ENCODE data around the gene VSIG10L. TPM values are rescaled to one million over a fixed set of nuclear protein-coding genes. Genes with fewer than 3 reads are reported as not detected.

VSIG10L gene
- total RNA-seq, 4 donors from 2014 or later, result 0.60 to 2.2 (median 1.8) TPM

DNA sequence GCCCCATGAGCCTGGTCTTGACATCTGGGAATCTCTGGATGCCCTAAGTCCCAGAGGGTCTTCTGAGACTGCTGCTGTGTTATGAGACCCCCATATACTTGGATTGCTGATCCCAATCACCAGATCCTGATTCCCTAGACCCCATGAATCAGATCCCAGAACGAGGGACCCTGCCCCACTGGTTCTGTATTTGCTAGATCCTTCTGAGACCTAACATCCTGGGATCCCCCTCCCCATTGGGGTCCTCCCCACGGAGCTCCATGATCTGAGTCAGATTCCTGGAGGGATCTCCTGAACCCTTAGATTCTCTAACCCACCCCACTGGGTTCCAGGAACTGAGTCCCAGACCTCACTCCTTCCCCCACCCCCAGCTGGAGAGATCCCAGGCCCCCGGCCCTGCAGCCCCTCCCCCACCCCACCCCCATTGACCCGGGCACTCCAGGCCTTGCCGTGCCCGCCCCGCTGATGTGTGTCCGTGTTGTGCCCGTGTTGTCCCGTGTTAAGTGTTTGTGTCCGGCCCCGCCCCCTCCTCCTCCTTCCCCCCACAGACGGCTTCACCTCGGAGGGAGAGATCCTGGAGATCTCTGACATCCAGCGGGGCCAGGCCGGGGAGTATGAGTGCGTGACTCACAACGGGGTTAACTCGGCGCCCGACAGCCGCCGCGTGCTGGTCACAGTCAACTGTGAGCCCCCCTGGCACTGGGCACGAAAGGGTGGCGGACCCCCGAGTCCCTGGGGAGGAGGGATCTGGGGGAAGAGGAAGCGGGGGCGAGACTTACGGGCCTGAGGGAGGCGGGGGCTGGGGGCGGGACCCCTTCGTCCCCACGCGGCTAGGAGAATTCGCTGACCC is 15.5 kb downstream of the VSIG10L start:
- H3K27me3 ChIP-seq, result peaks cover 40% of the 10 kb centered on the region
- no peaks in the 10 kb centered on the region for H3K36me3 ChIP-seq
- peaks cover 0 to 13% (median 6%) of the 10 kb centered on the region in 4 donors for H3K4me1 ChIP-seq
- intact Hi-C loops (cut with DNase I; ENCODE audit: low total_unique reads) (no loop called here), in situ Hi-C loops (cut with MboI; ENCODE audit: low pct_ligation_motif_present in 1 of 4, low pct_unique_long_range_greater_than_20kb in 1 of 4, low sequenced_read_pairs in 3 of 4) (loop anchor here in 1 of 4 donors (25.0 kb wide), 1 partner anchor 111 kb away; no protein-coding TSS in a partner anchor)
- WGBS, 2 donors (ENCODE audit: low coverage in 1 of 2), result 36% methylated on average over 13 of the region's 36 CpGs; no CpG with 5 or more reads in 1 of the 2 donors
- H3K27ac ChIP-seq, result no peak overlapping the region
- no peaks in the 10 kb centered on the region for H3K9me3 ChIP-seq
- no peak for DNase-seq
- TF ChIP-seq POLR2AphosphoS5 (IDR thresholded peaks at IDR 0.05), result no peak
- TF ChIP-seq, protein P1, sequence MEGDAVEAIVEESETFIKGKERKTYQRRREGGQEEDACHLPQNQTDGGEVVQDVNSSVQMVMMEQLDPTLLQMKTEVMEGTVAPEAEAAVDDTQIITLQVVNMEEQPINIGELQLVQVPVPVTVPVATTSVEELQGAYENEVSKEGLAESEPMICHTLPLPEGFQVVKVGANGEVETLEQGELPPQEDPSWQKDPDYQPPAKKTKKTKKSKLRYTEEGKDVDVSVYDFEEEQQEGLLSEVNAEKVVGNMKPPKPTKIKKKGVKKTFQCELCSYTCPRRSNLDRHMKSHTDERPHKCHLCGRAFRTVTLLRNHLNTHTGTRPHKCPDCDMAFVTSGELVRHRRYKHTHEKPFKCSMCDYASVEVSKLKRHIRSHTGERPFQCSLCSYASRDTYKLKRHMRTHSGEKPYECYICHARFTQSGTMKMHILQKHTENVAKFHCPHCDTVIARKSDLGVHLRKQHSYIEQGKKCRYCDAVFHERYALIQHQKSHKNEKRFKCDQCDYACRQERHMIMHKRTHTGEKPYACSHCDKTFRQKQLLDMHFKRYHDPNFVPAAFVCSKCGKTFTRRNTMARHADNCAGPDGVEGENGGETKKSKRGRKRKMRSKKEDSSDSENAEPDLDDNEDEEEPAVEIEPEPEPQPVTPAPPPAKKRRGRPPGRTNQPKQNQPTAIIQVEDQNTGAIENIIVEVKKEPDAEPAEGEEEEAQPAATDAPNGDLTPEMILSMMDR (IDR thresholded peaks at IDR 0.05), result no peak
- TF ChIP-seq EP300 (IDR thresholded peaks at IDR 0.05; ENCODE audit: low read depth), result no peak
- TF ChIP-seq POLR2A (IDR thresholded peaks at IDR 0.05), result no peak
- no peak overlapping the region for H3K4me3 ChIP-seq

DNA sequence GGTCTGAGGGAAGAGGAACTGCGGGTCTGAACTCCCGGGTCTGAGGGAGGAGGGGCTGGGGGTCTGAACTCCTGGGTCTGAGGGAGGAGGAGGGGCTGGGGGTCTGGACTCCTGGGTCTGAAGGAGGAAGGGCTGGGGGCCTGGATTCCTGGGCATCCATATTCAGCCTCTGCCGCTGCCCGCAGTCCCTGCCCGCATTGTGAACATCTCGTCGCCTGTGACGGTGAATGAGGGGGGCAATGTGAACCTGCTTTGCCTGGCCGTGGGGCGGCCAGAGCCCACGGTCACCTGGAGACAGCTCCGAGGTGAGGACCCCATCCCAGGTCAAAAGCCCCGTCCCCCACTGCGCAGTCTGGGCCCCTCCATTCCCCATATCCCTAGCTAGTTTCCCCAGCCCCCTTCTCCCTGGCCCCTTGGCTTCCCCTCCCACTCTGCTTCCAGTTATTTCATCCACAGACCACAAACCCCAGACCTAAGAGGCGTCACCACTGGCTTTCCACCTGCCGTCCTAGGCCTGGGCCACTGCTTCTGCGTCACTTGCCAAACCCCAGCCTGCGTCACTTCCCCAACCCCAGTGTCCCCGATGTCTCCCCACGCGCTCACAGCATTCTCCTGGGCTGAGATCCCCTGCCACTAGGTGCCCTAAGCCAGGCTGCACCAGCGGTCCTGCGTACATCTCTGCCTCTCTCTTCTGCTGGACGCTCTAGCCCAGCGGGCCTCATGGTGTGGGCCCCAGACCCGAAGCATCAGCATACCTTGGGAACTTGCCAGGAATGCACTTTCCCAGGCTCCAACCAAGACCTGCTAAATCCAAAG is 16.6 kb downstream of the VSIG10L start:
- Histone ChIP-seq H3K36me3 (no peaks in the 10 kb centered on the region), H3K27ac (no peak overlapping the region), H3K9me3 (no peaks in the 10 kb centered on the region), H3K4me3 (no peak overlapping the region), H3K4me1 (peaks cover 0 to 13% (median 6%) of the 10 kb centered on the region in 4 donors), H3K27me3 (peaks cover 40% of the 10 kb centered on the region)
- in situ Hi-C loops (cut with MboI; ENCODE audit: low pct_ligation_motif_present in 1 of 4, low pct_unique_long_range_greater_than_20kb in 1 of 4, low sequenced_read_pairs in 3 of 4), result loop anchor here in 1 of 4 donors (25.0 kb wide), 1 partner anchor 112 kb away; no protein-coding TSS in a partner anchor
- WGBS, 2 donors (ENCODE audit: low coverage in 1 of 2), result 44 to 66% methylated on average over 2 to 26 of the region's 26 CpGs
- no peak for DNase-seq
- no peak for TF ChIP-seq POLR2A (IDR thresholded peaks at IDR 0.05)
- no peak for TF ChIP-seq POLR2AphosphoS5 (IDR thresholded peaks at IDR 0.05)
- TF ChIP-seq EP300 (IDR thresholded peaks at IDR 0.05; ENCODE audit: low read depth), result no peak
- TF ChIP-seq, protein P1 (IDR thresholded peaks at IDR 0.05), result no peak
- intact Hi-C loops (cut with DNase I; ENCODE audit: low total_unique reads), result no loop called here

DNA sequence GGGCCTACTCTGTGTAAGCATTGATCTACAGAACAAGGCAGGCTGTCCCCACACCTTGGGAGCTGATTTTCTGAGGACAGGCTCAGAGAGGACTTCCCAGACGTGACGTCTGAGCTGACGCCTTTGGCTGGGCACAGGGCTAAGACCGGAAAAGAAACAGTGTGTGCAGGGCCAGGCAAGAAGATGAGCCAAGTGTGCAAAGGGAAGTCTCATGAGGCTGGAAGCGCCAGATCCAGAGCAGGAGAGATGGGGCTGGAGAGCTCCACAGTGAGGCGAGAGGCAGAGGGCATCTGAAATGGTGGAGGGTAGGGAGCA is 17.8 kb downstream of the VSIG10L start:
- no peak for DNase-seq
- Histone ChIP-seq H3K27me3 (peaks cover 36% of the 10 kb centered on the region), H3K4me3 (no peak overlapping the region), H3K36me3 (no peaks in the 10 kb centered on the region), H3K4me1 (peaks cover 0 to 13% (median 6%) of the 10 kb centered on the region in 4 donors), H3K9me3 (no peaks in the 10 kb centered on the region), H3K27ac (no peak overlapping the region)
- TF ChIP-seq, protein P1 (IDR thresholded peaks at IDR 0.05), result no peak
- no peak for TF ChIP-seq EP300 (IDR thresholded peaks at IDR 0.05; ENCODE audit: low read depth)
- no peak for TF ChIP-seq POLR2A (IDR thresholded peaks at IDR 0.05)
- TF ChIP-seq POLR2AphosphoS5 (IDR thresholded peaks at IDR 0.05), result no peak
- in situ Hi-C loops (cut with MboI; ENCODE audit: low pct_ligation_motif_present in 1 of 4, low pct_unique_long_range_greater_than_20kb in 1 of 4, low sequenced_read_pairs in 3 of 4) (no loop called here), intact Hi-C loops (cut with DNase I; ENCODE audit: low total_unique reads) (no loop called here)
- WGBS, 2 donors (ENCODE audit: low coverage in 1 of 2), result 63 to 76% methylated on average over 2 to 6 of the region's 6 CpGs

Data from transverse colon (tissue), 4 donors.